ENCODE measurements around the gene HNF1B.

Gene HNF1B

GRCh38 chr17:37700881-37701280 is 44.0 kb downstream of the HNF1B start:
- TF ChIP-seq, protein P1, sequence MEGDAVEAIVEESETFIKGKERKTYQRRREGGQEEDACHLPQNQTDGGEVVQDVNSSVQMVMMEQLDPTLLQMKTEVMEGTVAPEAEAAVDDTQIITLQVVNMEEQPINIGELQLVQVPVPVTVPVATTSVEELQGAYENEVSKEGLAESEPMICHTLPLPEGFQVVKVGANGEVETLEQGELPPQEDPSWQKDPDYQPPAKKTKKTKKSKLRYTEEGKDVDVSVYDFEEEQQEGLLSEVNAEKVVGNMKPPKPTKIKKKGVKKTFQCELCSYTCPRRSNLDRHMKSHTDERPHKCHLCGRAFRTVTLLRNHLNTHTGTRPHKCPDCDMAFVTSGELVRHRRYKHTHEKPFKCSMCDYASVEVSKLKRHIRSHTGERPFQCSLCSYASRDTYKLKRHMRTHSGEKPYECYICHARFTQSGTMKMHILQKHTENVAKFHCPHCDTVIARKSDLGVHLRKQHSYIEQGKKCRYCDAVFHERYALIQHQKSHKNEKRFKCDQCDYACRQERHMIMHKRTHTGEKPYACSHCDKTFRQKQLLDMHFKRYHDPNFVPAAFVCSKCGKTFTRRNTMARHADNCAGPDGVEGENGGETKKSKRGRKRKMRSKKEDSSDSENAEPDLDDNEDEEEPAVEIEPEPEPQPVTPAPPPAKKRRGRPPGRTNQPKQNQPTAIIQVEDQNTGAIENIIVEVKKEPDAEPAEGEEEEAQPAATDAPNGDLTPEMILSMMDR (IDR thresholded peaks at IDR 0.05; ENCODE audit: low read depth, low read length) = no peak
- H3K4me3 ChIP-seq (replicated peaks in 1 of 2; ENCODE audit: low read depth in 2 of 2, low read length in 2 of 2) = no peak overlapping the region
- no peak for DNase-seq (ENCODE audit: low read depth in 2 of 2)

DNA sequence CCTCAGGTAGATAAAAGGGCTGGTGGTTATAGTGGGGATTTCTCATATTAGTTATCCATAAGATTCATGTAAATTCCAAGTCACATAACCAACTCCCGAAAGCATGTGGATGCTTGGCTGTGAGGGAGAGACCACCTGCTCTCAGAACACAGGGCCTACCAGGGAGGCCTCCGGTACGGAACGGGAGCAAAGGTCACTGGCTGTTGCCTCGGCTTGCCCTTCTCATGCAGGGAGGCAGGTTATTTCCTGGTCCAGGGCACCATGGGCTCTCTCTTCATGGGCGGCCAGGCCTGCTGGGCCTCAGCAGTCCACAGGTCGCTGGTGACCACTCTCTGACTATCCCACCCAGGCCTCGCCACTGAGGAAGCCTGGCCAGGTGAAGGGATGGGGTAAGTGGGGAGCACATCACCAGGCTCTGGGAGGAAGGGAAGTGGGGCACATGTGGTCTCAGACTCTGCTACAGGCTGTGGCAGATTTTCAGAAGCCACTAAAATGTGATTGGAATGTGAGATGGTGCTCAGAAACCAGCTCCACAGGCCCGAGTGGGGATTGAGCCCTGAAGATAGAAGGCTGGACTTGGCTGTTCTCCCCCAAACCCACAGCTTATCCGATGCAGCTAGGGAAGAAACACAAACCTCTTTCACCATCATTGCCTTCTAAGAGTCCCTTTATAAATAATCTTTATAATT is 45.4 kb downstream of the HNF1B start:
- TF ChIP-seq, protein P1 (IDR thresholded peaks at IDR 0.05; ENCODE audit: low read depth, low read length) = no peak
- DNase-seq (ENCODE audit: low read depth in 2 of 2) = no peak
- H3K4me3 ChIP-seq (replicated peaks in 1 of 2; ENCODE audit: low read depth in 2 of 2, low read length in 2 of 2) = no peak overlapping the region

GRCh38 chr17:37698911-37699255 is 46.0 kb downstream of the HNF1B start:
- no peak for DNase-seq (ENCODE audit: low read depth in 2 of 2)
- TF ChIP-seq, protein P1 (IDR thresholded peaks at IDR 0.05; ENCODE audit: low read depth, low read length) = no peak
- no peak overlapping the region for H3K4me3 ChIP-seq (replicated peaks in 1 of 2; ENCODE audit: low read depth in 2 of 2, low read length in 2 of 2)

GRCh38 chr17:37698132-37698910 is 46.5 kb downstream of the HNF1B start:
- peak in 1 of 2 donors; percentile 46 for DNase-seq (ENCODE audit: low read depth in 2 of 2)
- H3K4me3 ChIP-seq (replicated peaks in 1 of 2; ENCODE audit: low read depth in 2 of 2, low read length in 2 of 2) = no peak overlapping the region
- TF ChIP-seq, protein P1 (IDR thresholded peaks at IDR 0.05; ENCODE audit: low read depth, low read length) = no peak

- TF ChIP-seq, protein P1 (IDR thresholded peaks at IDR 0.05; ENCODE audit: low read depth, low read length) = no peak
- no peak for DNase-seq (ENCODE audit: low read depth in 2 of 2)
- H3K4me3 ChIP-seq (replicated peaks in 1 of 2; ENCODE audit: low read depth in 2 of 2, low read length in 2 of 2) = no peak overlapping the region
These were observed 47.5 kb downstream of the HNF1B start for GRCh38 chr17:37697381-37697780.

DNA sequence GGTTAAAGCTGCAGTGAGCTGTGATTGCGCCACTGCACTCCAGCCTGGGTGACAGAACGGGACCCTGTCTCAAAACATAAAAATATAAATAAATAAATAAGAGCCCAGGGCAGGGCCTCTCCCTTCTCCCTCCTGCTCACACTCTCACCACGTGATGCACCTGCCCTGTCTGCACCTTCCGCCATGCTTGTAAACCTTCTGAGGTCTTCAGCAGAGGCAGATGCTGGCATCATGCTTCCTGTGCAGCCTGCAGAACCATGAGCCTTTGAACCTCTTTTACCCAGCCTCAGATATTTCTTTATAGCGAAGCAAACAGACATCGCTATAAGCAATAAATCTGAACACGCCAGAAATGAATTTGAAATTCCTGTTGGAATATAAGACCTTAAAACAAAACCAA is 48.5 kb downstream of the HNF1B start:
- no peak for DNase-seq (ENCODE audit: low read depth in 2 of 2)
- H3K4me3 ChIP-seq (replicated peaks in 1 of 2; ENCODE audit: low read depth in 2 of 2, low read length in 2 of 2) = no peak overlapping the region
- TF ChIP-seq, protein P1 (IDR thresholded peaks at IDR 0.05; ENCODE audit: low read depth, low read length) = no peak
